ENCODE measurements around the gene CASKIN2.

DNA sequence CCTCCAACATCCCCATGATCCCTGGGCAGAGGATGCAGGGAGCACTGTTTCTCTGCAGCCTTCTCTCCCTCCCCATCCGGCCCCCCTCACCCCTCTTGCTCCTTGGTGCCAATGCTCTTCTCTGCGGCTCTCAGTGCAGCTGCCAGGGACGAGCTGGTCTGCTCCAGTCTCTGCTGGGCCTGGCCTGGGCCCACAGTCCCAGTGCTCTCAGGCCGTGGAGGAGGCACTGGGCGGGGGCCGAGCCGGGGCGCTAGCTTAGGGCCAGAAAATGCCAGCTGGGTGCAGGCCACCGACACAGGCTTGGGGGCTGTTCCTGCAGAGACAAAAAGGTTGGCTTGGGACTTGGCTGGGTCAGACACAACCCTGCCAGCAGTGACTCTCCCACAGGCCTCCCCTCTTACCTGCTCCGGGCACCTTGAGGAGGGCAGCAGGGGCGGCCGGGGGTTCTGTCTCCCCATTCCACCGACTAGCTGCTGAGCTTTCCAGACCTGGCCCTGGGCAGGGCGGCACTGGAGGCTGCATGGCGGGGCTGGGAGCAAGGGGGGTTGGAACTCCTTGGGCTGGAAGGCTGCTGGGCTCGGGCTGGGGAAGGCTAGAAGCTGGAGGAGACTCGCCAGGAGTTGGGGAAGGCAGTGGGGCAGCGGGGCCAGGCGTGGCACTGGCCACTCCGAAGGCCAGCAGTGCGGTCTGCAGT is 13.8 kb downstream of the CASKIN2 start:
- TF ChIP-seq, protein P1, sequence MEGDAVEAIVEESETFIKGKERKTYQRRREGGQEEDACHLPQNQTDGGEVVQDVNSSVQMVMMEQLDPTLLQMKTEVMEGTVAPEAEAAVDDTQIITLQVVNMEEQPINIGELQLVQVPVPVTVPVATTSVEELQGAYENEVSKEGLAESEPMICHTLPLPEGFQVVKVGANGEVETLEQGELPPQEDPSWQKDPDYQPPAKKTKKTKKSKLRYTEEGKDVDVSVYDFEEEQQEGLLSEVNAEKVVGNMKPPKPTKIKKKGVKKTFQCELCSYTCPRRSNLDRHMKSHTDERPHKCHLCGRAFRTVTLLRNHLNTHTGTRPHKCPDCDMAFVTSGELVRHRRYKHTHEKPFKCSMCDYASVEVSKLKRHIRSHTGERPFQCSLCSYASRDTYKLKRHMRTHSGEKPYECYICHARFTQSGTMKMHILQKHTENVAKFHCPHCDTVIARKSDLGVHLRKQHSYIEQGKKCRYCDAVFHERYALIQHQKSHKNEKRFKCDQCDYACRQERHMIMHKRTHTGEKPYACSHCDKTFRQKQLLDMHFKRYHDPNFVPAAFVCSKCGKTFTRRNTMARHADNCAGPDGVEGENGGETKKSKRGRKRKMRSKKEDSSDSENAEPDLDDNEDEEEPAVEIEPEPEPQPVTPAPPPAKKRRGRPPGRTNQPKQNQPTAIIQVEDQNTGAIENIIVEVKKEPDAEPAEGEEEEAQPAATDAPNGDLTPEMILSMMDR (IDR thresholded peaks at IDR 0.05) = no peak
- TF ChIP-seq EZH2 (IDR thresholded peaks at IDR 0.05) (no peak), EZH2phosphoT487 (IDR thresholded peaks at IDR 0.05) (no peak)

All from neural progenitor cell (in vitro differentiated cells).